B cell (primary cell): ENCODE measurements around the gene UBFD1. TPM values are rescaled to one million over a fixed set of nuclear protein-coding genes. Genes with fewer than 3 reads are reported as not detected.

Experiments
- ATAC-seq: fragments of 200-7000 bp; cut with Tn5 transposase; one replicate; pipeline ENCODE4 v1.10.0; 2021; ENCODE audit warnings: low read depth, mild to moderate bottlenecking, moderate number of reproducible peaks, moderate library complexity
- CTCF ChIA-PET: fragments of 350-600 bp; sonication (Branson Sonifier 250); formaldehyde crosslinking; loops from one replicate; lab custom pipeline; 2021; ENCODE audit warnings: antibody characterized with exemption, inconsistent platforms; lab: Charles Lee
- POLR2A ChIA-PET: fragments of 350-600 bp; sonication (Branson Sonifier 250); formaldehyde crosslinking; loops from one replicate; lab custom pipeline; 2021; ENCODE audit warnings: antibody characterized with exemption; lab: Charles Lee
- DNase-seq: peaks from one replicate; pipeline ENCODE4 v3.0.0; 2013
- H2AFZ ChIP-seq: 2 replicates; pipeline ENCODE4 v1.6.1; 2012; ENCODE audit warnings: mild to moderate bottlenecking, low read depth, low read length; ENCODE audit not compliant: insufficient read depth, poor library complexity, severe bottlenecking
- H3K27ac ChIP-seq, 2 donors: 1 replicate in 1 of 2; 2 replicates in 1 of 2; pipeline ENCODE4 v1.5.1; 2012 to 2013; ENCODE audit warnings: low read length in 2 of 2, mild to moderate bottlenecking in 2 of 2, moderate library complexity in 1 of 2
- H3K27me3 ChIP-seq, 4 experiments: fragments of 200-600 bp in 1 of 4; sonication (generic) in 1 of 4; replicated peaks in 1 of 4; 1 replicate in 2 of 4; 2 replicates in 2 of 4; pipeline versions ENCODE4 v1.6.1 to v1.7.0; 2013 to 2016; ENCODE audit warnings: low read length in 3 of 4, mild to moderate bottlenecking in 2 of 4, mixed read lengths in 1 of 4, moderate library complexity in 1 of 4; ENCODE audit not compliant: insufficient read depth in 4 of 4, control insufficient read depth in 3 of 4; ENCODE audit errors: control extremely low read depth in 1 of 4
- H3K36me3 ChIP-seq, 2 experiments: replicated peaks in 1 of 2; 1 replicate in 1 of 2; 2 replicates in 1 of 2; pipeline versions ENCODE4 v1.6.1 to v1.7.1; 2013; ENCODE audit warnings: low read length in 1 of 2; ENCODE audit not compliant: insufficient read depth in 2 of 2, control insufficient read depth in 1 of 2; ENCODE audit errors: control extremely low read depth in 1 of 2, extremely low read depth in 1 of 2
- H3K4me1 ChIP-seq, 2 donors: fragments of 200-600 bp in 1 of 2; sonication (generic) in 1 of 2; 1 replicate in 1 of 2; 2 replicates in 1 of 2; pipeline versions ENCODE4 v1.5.1 to v1.6.1; 2013 to 2017; ENCODE audit warnings: low read length in 2 of 2; ENCODE audit not compliant: control insufficient read depth in 2 of 2, insufficient read depth in 2 of 2
- H3K4me2 ChIP-seq: replicated peaks from 2 replicates; pipeline ENCODE3; 2012; ENCODE audit warnings: mild to moderate bottlenecking, low read depth, low read length; ENCODE audit not compliant: poor library complexity, severe bottlenecking
- H3K4me3 ChIP-seq, 5 experiments: fragments of 200-600 bp in 1 of 5; sonication (generic) in 1 of 5; 1 replicate in 3 of 5; 2 replicates in 2 of 5; pipeline versions ENCODE4 v1.5.1 to v1.7.0; 2011 to 2016; ENCODE audit warnings: low read length in 4 of 5, mild to moderate bottlenecking in 4 of 5, low read depth in 2 of 5, control low read depth in 1 of 5, moderate library complexity in 1 of 5; ENCODE audit not compliant: insufficient read depth in 1 of 5; ENCODE audit errors: control extremely low read depth in 1 of 5, extremely low read depth in 1 of 5
- H3K79me2 ChIP-seq: fragments of 200-600 bp; sonication (generic); one replicate; pipeline ENCODE4 v1.6.0; 2016; ENCODE audit warnings: low read length; ENCODE audit not compliant: control insufficient read depth, insufficient read depth
- H3K9ac ChIP-seq: fragments of 200-600 bp; sonication (generic); 2 replicates; pipeline ENCODE4 v1.6.1; 2017; ENCODE audit warnings: mild to moderate bottlenecking, low read length, moderate library complexity
- H3K9me3 ChIP-seq, 3 donors: one replicate each; pipeline versions ENCODE4 v1.6.1 to v1.7.1; 2013; ENCODE audit warnings: low read length in 2 of 3; ENCODE audit not compliant: control insufficient read depth in 2 of 3, insufficient read depth in 1 of 3; ENCODE audit errors: control extremely low read depth in 1 of 3
- H4K20me1 ChIP-seq: 2 replicates; pipeline ENCODE4 v1.6.0; 2012; ENCODE audit warnings: mild to moderate bottlenecking, low read length; ENCODE audit not compliant: insufficient read depth, control insufficient read depth, poor library complexity, severe bottlenecking
- H3K27ac Mint-ChIP-seq: one replicate; pipeline ENCODE4 v1.8.0; 2021; ENCODE audit warnings: mixed read lengths
- H3K27me3 Mint-ChIP-seq: one replicate; pipeline ENCODE4 v1.8.0; 2021; ENCODE audit warnings: mixed read lengths
- H3K4me1 Mint-ChIP-seq: one replicate; pipeline ENCODE4 v1.8.0; 2021; ENCODE audit warnings: mixed read lengths
- H3K4me3 Mint-ChIP-seq: one replicate; pipeline ENCODE4 v1.8.0; 2021; ENCODE audit warnings: mixed read lengths
- H3K9me3 Mint-ChIP-seq: one replicate; pipeline ENCODE4 v1.8.0; 2022; ENCODE audit warnings: mixed read lengths; ENCODE audit not compliant: insufficient read depth
- EZH2 ChIP-seq: IDR thresholded peaks from 2 replicates; pipeline ENCODE4 v1.6.1; 2012; ENCODE audit warnings: borderline replicate concordance, low read depth, mild to moderate bottlenecking, moderate library complexity, low read length; ENCODE audit not compliant: insufficient read depth, poor library complexity, severe bottlenecking
- WGBS: methylation state at CpG from one replicate; pipeline ENCODE4 v1.1.5; 2013; ENCODE audit warnings: missing lambda C conversion rate; ENCODE audit not compliant: insufficient coverage; 5-methylcytosine and 5-hydroxymethylcytosine counted together
- intact Hi-C: fragments of 100-400 bp; cut with micrococcal nuclease; formaldehyde crosslinking; loops from one replicate; pipeline ENCODE4 v1.10.0; 2022
- polyA plus RNA-seq: library from polyadenylated mRNA; depleted of rRNA; stranded (reverse); fragments of >200 nt; gene quantifications from 2 replicates; pipeline ENCODE4 v1.2.3, GENCODE V29; 2012
- total RNA-seq, 2 donors: library from RNA; stranded (reverse); fragments of 120-200 nt in 1 of 2; gene quantifications; 1 replicate in 1 of 2; 2 replicates in 1 of 2; pipeline versions ENCODE4 v1.2.3 to v1.2.4, GENCODE V29; 2013 to 2022
- TF ChIP-seq, protein P1 (sequence below): fragments of 200-600 bp; IDR thresholded peaks from one replicate; pipeline ENCODE4 v1.8.0; 2022; ENCODE audit warnings: antibody characterized with exemption, mild to moderate bottlenecking

UBFD1 gene
- total and polyA plus RNA-seq, 2 donors (not counting 1 experiment from before 2014, with no cell fraction given), result 12.8 to 49.2 TPM

DNA sequence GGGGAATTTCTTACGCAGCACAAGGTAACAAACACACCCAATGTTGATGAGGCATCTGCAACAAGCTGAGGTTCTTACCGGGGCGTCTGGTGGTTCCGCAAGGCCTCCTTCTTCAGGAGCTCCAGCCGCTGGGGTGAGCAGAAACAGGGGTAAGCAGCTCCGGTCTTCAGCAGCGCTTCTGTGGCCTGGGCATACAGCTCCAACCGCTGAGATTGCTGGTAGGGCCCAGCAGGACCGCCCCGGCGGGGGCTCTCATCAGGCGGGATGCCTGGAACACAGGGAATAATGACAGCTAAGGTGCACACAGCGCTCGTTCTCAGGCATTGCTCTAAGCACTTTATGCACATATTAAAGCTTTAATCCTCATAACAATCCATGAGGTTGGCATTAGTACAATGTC, 13.1 kb upstream of the UBFD1 start:
- Histone ChIP-seq H3K9me3 (no peaks in the 10 kb centered on the region), H2AFZ (no peak overlapping the region), H3K27me3 (no peaks in the 10 kb centered on the region), H3K27ac (no peak overlapping the region), H3K79me2 (peaks cover 40% of the 10 kb centered on the region), H3K4me3 (no peak overlapping the region), H3K9ac (no peak overlapping the region), H3K36me3 (peaks cover 13 to 52% of the 10 kb centered on the region in 2 experiments), H3K4me1 (no peaks in the 10 kb centered on the region), H3K4me2 (no peak overlapping the region), H4K20me1 (no peaks in the 10 kb centered on the region)
- H3K4me3 Mint-ChIP-seq, result no peak overlapping the region
- WGBS, result 98% methylated on average over 12 of the region's 14 CpGs
- TF ChIP-seq, protein P1, sequence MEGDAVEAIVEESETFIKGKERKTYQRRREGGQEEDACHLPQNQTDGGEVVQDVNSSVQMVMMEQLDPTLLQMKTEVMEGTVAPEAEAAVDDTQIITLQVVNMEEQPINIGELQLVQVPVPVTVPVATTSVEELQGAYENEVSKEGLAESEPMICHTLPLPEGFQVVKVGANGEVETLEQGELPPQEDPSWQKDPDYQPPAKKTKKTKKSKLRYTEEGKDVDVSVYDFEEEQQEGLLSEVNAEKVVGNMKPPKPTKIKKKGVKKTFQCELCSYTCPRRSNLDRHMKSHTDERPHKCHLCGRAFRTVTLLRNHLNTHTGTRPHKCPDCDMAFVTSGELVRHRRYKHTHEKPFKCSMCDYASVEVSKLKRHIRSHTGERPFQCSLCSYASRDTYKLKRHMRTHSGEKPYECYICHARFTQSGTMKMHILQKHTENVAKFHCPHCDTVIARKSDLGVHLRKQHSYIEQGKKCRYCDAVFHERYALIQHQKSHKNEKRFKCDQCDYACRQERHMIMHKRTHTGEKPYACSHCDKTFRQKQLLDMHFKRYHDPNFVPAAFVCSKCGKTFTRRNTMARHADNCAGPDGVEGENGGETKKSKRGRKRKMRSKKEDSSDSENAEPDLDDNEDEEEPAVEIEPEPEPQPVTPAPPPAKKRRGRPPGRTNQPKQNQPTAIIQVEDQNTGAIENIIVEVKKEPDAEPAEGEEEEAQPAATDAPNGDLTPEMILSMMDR, result no peak
- TF ChIP-seq EZH2, result no peak
- no peaks in the 10 kb centered on the region for H3K4me1 Mint-ChIP-seq
- no peak for ATAC-seq
- no peaks in the 10 kb centered on the region for H3K9me3 Mint-ChIP-seq
- H3K27me3 Mint-ChIP-seq, result no peaks in the 10 kb centered on the region
- POLR2A ChIA-PET, result no interaction called here
- no peak for DNase-seq
- CTCF ChIA-PET, result interaction anchor here (1.9 kb wide), 1 partner anchor 11 kb away, joined by 4 read pairs; no protein-coding TSS in a partner anchor
- intact Hi-C loops, result no loop called here
- H3K27ac Mint-ChIP-seq, result no peak overlapping the region

DNA sequence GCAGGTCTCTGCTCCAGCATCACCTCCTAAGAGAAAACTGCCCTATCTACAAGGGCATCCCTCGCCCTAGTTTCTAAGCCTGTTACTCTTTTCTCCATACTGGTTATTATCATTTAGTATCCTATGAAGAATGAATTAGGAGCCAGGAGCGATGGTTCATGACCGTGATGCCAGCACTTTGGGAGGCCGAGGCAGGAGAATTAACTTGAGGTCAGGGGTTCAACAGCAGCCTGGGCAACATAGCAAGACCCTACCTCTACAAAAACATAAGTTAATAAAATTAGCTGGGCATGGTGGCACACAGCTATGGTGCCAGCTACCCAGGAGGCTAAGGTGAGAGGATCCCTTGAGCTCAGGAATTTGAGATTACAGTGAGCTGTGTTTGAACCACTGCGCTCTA, 7.6 kb upstream of the UBFD1 start:
- Histone ChIP-seq H3K4me3 (no peak overlapping the region), H3K79me2 (peaks cover 39% of the 10 kb centered on the region), H3K27me3 (no peaks in the 10 kb centered on the region), H3K36me3 (peaks cover 7 to 56% of the 10 kb centered on the region in 2 experiments), H3K9ac (no peak overlapping the region), H3K4me1 (no peaks in the 10 kb centered on the region), H3K9me3 (no peaks in the 10 kb centered on the region), H3K27ac (no peak overlapping the region), H2AFZ (no peak overlapping the region), H4K20me1 (no peaks in the 10 kb centered on the region), H3K4me2 (no peak overlapping the region)
- Mint-ChIP-seq H3K27me3 (no peaks in the 10 kb centered on the region), H3K9me3 (no peaks in the 10 kb centered on the region), H3K4me3 (no peak overlapping the region), H3K27ac (no peak overlapping the region), H3K4me1 (no peaks in the 10 kb centered on the region)
- TF ChIP-seq EZH2, result no peak
- TF ChIP-seq, protein P1, result no peak
- POLR2A ChIA-PET, result no interaction called here
- WGBS, result no CpG with 5 or more reads among the region's 5 CpGs
- no peak for ATAC-seq
- CTCF ChIA-PET, result interaction anchor here (1.2 kb wide), 1 partner anchor 115 kb away, joined by 5 read pairs; no protein-coding TSS in a partner anchor
- intact Hi-C loops, result no loop called here
- DNase-seq, result no peak
